Measurements from ENCODE around the gene ATP8A2.

The ATP8A2 gene

DNA sequence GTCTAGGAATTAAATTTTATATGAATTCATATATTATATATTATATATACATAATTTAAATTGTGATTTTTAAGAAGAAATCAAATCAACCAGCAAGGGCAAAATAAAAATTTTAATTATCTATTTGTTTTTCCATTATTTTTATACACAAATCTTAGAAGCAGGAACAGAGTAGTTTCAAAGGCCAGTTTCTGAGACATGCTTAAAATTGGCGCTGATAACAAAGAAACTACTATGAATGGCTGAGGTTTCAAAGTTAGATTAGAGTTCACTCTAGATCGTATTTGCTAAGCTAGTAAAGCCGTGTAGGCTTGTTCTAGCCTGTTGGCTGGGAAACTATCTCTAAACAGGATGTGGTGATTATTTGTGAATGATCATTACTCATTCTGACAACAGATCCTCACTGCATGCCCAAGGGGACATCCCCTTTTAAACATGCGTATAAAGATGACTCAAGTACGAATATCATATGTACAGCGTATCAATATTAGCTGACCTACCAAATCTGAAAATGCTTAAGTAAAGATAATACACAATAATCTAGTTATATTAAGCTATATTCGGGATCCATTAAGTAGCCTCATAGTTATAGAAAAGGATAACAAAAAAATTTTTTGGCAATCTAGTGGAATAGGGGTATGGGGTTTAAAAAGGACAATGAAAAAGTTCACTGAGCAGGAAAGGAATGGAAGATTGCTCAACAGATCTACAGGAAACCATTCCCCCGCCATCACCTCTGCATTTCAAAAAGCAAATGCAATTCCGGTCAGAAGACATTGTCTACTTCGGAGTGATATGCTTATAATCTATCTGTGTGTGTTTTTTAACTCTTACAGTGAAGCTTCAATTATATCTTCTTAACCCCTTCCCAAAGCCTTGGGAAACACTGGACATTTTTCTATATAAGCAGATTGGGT is 529.9 kb downstream of the ATP8A2 start:
- peak; percentile 84 for DNase-seq

- no peak for DNase-seq
These were observed 530.7 kb downstream of the ATP8A2 start for GRCh38 chr13:25902455-25902854.

GRCh38 chr13:25902891-25903341 is 531.1 kb downstream of the ATP8A2 start:
- DNase-seq, result peak; percentile 76

GRCh38 chr13:25904830-25905229 is 533.1 kb downstream of the ATP8A2 start:
- DNase-seq, result no peak

DNA sequence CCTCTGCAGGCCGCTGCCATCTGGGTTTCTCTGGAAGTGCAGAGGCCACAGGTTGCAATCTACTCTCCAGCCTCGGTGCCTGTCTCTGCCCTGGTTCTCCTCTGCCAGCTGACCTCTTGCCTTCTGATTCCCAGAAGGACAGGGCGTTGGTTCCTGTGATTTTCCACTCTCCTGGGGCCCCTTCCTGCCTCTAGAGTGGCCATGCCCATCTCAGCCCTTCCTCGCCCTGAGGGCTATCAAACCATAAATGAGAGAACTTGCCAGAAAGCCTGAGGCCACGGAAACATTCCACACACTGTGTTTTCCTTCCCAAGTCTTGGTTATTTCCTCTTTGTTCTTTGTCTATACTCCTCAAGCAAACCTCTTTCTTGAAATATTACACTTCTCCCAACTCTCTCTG is 533.8 kb downstream of the ATP8A2 start:
- DNase-seq, result no peak

DNA sequence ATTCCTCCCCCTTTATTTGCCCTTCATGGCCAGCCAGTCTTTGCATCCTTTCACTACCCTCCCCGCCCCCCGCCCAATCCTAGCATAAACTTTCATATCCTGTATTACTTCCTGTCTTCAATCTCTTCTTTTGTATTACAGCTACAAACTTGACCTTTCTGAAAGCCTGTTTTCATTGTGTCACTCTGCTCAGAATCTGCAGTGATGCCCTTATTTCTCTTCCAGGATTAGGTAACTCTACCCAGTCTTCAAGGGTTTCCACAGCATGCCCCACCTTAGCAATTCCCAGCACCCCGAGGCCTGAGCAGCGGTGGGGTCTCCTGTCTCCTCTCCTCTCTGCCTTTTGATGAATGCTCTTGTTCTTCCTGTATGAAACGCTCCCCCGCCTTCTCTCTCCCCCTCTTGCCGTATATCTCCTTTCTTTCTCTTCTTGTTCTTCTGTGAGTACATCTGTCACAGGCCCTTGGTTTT is 534.5 kb downstream of the ATP8A2 start:
- DNase-seq, result no peak

GRCh38 chr13:25908366-25908765 is 536.6 kb downstream of the ATP8A2 start:
- no peak for DNase-seq

GRCh38 chr13:25910243-25910642 is 538.5 kb downstream of the ATP8A2 start:
- DNase-seq, result no peak

GRCh38 chr13:25910991-25911419 is 539.2 kb downstream of the ATP8A2 start:
- DNase-seq, result no peak

- no peak for DNase-seq
These were observed 541.2 kb downstream of the ATP8A2 start for GRCh38 chr13:25912961-25913360.

DNA sequence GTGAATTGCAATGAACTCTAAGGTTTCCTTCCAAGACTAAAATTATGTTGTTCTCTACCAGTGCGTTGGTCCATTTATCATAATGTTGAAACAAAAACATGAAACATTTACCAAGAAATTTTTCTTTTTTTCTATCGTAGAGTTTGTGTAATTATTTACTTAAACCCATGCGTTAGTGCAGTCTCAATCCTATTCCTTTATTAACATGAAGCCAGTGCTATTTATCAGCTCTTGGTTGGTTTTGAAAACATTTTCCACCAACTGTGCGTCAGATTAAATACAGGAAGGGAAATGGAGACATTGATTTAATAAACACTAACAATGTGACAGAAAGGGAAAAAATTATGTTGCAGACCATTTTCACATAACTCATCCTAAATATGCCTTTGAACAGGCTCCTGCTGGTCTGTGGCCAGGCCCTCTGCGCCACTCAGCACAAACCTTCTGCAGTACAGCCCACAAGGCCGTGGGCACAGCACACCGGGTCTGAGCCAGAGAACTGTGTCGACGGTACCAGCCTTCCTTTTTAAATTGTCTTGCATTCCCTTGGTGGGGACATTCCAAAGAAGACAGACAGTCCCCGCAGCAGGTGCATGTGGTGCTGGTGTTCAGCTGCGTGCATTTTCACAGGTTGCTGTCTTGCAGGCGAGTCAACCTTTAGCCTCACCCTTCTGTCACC is 544.2 kb downstream of the ATP8A2 start:
- DNase-seq, result no peak

- DNase-seq, result no peak
These were observed 548.5 kb downstream of the ATP8A2 start for GRCh38 chr13:25920277-25920676.

DNA sequence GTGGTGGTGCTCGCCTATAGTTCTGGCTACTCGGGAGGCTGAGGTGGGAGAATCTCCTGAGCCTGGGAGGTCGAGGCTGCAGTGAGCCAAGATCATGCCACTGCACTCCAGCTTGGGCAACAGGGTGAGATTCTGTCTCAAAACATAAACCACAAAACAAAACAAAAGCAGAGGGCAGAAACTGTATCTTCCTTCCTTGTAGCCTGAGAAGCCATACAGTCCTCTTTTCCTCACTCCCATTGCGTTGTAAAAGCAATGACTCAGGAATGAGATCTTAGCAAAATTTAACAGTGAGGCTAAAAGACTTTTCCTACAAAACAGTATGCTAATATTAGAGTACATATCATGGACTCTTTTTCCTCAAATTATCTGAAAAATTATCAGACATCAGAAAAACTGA is 549.2 kb downstream of the ATP8A2 start:
- no peak for DNase-seq

- no peak for DNase-seq
These were observed 550.6 kb downstream of the ATP8A2 start for GRCh38 chr13:25922376-25922775.

DNA sequence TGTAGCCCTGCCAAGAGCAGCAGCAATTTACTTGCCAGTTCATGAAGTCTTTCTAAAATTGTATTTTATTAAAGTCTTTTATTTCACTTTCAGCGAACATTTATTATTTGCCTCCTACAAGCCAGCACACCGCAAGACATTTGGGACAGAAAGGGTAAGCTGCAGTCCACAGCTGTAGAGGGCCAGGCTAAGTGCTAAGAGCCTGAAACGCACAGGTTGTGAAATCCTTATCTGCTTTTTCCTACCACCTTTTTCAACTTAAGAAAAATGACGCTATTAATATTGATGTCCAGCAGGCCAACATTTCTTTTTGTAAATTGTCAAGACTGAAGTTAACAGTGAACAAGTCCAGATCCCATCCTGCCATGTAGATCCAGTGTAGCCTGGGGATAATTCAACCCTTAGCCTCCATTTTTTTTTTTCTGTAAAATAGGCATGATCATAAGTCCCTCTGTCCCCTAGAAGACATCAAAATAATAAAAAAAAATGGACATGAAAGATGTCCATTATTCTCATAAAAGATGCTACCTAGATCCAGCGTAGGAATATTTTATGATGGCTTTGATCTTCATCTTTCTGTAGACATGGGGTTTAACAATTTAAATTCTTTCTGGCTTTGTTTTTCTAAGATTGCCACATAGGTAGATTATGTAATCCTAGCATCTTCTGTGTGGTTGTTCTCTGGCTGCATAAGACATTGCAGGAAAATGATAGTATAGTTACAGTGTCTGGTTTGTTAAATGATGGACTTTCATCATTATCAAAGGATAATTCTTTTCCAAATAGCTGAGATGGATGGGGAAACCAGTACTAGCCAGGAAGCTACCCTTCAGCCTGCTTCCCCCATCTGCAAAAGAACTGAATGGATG is 551.7 kb downstream of the ATP8A2 start:
- no peak for DNase-seq

GRCh38 chr13:25927363-25927762 is 555.6 kb downstream of the ATP8A2 start:
- no peak for DNase-seq

- DNase-seq, result no peak
These were observed 556.2 kb downstream of the ATP8A2 start for GRCh38 chr13:25927932-25928331.

GRCh38 chr13:25928941-25929505 is 557.2 kb downstream of the ATP8A2 start:
- no peak for DNase-seq

DNA sequence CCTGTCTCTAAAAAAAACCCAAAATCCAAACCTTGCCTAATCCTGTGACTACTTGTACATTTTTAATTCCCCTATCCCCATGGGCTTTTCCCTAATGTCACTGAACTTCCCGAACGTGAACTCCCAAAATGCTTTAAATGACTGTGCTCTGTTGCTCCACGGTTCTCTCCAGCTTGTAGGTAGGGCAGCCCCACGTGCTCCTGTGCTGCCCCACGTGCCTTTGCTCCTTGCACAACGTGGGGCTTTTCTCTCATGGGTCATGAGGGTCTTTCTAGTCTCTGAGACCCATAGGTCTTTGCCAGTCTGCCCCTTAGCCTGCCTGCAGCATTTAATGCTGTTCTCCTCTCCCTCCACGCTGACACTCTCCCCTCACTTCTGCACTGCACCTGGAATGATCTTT is 558.0 kb downstream of the ATP8A2 start:
- no peak for DNase-seq

GRCh38 chr13:25930653-25931052 is 558.9 kb downstream of the ATP8A2 start:
- DNase-seq, result no peak

DNA sequence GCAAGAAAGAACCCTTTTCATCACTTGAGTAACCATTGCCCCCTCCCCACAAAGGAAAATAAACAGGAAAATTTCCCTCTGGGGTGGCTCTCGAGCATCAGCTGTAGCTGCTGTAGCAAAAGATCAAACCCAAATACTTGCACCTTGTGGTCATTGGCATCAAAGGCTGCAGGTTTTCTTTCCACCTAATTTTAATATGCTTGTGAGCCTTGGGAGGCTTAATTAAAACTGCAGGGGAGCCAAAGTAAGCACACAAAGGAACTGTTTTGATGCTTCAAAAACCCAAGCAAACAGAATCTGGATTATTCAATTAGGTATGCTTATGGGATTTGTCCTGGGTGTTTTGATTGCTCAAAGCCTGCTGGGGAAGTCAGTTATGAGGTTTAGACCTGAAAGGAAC is 560.6 kb downstream of the ATP8A2 start:
- DNase-seq, result no peak

DNA sequence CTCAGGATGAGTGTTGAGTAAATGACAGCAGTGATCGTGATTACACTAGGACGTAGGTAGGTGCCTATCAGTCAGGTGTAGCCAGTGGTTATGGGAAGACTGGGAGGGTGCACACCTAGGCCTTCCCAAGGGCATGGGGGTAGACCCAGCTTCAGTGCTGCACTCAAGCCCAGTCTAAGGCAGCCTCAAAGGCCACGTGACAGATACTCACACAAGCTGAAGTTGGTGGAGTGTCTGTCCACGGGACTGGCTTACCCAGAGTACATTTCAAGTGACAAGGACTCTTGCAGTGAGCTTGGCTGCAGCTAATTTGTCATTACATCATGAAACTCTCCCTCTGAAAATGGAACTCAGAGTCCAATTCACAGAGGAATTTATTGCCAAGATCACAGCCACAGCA is 561.7 kb downstream of the ATP8A2 start:
- no peak for DNase-seq

- no peak for DNase-seq
These were observed 562.4 kb downstream of the ATP8A2 start for GRCh38 chr13:25934127-25934526.

Measured in activated CD4-positive, alpha-beta T cell treated with anti-CD3 and anti-CD28 coated beads, Interleukin-2, Interleukin-6, amounts not matched to agents 100 ng/mL and 50 ng/mL, durations not matched to agents 16 hours and 8 hours (primary cell).